K562 (cell line): ENCODE results near the gene AP3S2. TPM values are rescaled to one million over a fixed set of nuclear protein-coding genes. Genes with fewer than 3 reads are reported as not detected.

ENCODE experiments used
- ATAC-seq: fragments of 200-7000 bp; cut with Tn5 transposase; 3 replicates; pipeline ENCODE4 v1.9.1; 2020; ENCODE audit warnings: moderate library complexity
- BruUV-seq: library from RNA; stranded (reverse); fragments of 400-500 nt; replicated peaks from 2 replicates; lab custom pipeline; 2021; lab: Mats Ljungman, UMichigan
- CTCF ChIA-PET: fragments of 300-600 bp; formaldehyde crosslinking; extraction: SDS; loops from one replicate; lab custom pipeline; 2021; ENCODE audit warnings: low intra/inter-chr PET ratio; lab: Yijun Ruan, JAX
- POLR2A ChIA-PET: fragments of 300-600, 350-650 bp; sonication (Branson Sonifier 250); formaldehyde crosslinking; extraction: SDS; loops from one replicate; lab custom pipeline; 2021; ENCODE audit warnings: antibody characterized with exemption, inconsistent platforms; lab: Yijun Ruan, JAX
- DNase-seq, 4 experiments: peaks; one replicate each; pipeline versions ENCODE4 v3.0.0 to v3.0.0-alpha.2; 2011 to 2018; ENCODE audit warnings: low spot score in 3 of 4, mixed read lengths in 3 of 4; ENCODE audit errors: extremely low read depth in 1 of 4
- FAIRE-seq: peaks from 2 replicates; lab custom pipeline; 2011; peaks lifted over from hg19 to GRCh38; lab: Jason Lieb, UNC
- H2AFZ ChIP-seq: 2 replicates; pipeline ENCODE4 v1.6.0; 2011; ENCODE audit warnings: low read depth, low read length, control low read depth, inconsistent platforms
- H3K27ac ChIP-seq: fragments of 200-600 bp; 3 replicates; pipeline ENCODE4 v1.8.0; 2011; ENCODE audit warnings: low read depth, mild to moderate bottlenecking, control low read depth, inconsistent platforms, low read length, moderate library complexity, mixed read lengths; ENCODE audit errors: extremely low read depth
- H3K27me3 ChIP-seq, 2 experiments: fragments of 300-600 bp in 1 of 2; 2 replicates in 1 of 2; 3 replicates in 1 of 2; pipeline versions ENCODE4 v1.6.0 to v1.8.0; 2011; ENCODE audit warnings: inconsistent platforms in 2 of 2, low read length in 2 of 2, mild to moderate bottlenecking in 1 of 2, mixed read lengths in 1 of 2, moderate library complexity in 1 of 2; ENCODE audit not compliant: control insufficient read depth in 2 of 2, insufficient read depth in 2 of 2
- H3K36me3 ChIP-seq: fragments of 300-600 bp; 3 replicates; pipeline ENCODE4 v1.8.0; 2011; ENCODE audit warnings: mild to moderate bottlenecking, low read length, inconsistent platforms; ENCODE audit not compliant: control insufficient read depth, insufficient read depth
- H3K4me1 ChIP-seq, 2 experiments: fragments of 200-600 bp in 1 of 2; replicated peaks in 1 of 2; 2 replicates in 1 of 2; 3 replicates in 1 of 2; pipeline versions ENCODE4 v1.5.1 to v1.8.0; 2011; ENCODE audit warnings: inconsistent platforms in 2 of 2, low read length in 2 of 2, mild to moderate bottlenecking in 1 of 2, mixed read lengths in 1 of 2, moderate library complexity in 1 of 2; ENCODE audit not compliant: control insufficient read depth in 2 of 2, insufficient read depth in 2 of 2
- H3K4me2 ChIP-seq: 2 replicates; pipeline ENCODE4 v1.6.1; 2011; ENCODE audit warnings: low read length, control low read depth, inconsistent platforms, mixed read lengths; ENCODE audit not compliant: insufficient read depth
- H3K4me3 ChIP-seq: fragments of 200-600 bp; sonication (generic), shearing (Covaris generic); 2 replicates; pipeline ENCODE4 v1.5.1; 2016; ENCODE audit warnings: control low read depth, inconsistent platforms
- H3K79me2 ChIP-seq: fragments of 200-600 bp; 3 replicates; pipeline ENCODE4 v1.8.0; 2011; ENCODE audit warnings: low read length, inconsistent platforms; ENCODE audit not compliant: control insufficient read depth, insufficient read depth
- H3K9ac ChIP-seq, 2 experiments: 2 replicates each; pipeline versions ENCODE4 v1.6.0 to v1.6.1; 2011; ENCODE audit warnings: low read depth in 2 of 2, low read length in 2 of 2, control low read depth in 1 of 2, inconsistent platforms in 1 of 2, mild to moderate bottlenecking in 1 of 2, mixed read lengths in 1 of 2; ENCODE audit not compliant: insufficient read depth in 1 of 2
- H3K9me1 ChIP-seq: one replicate; pipeline ENCODE4 v1.6.0; 2011; ENCODE audit warnings: inconsistent platforms, mild to moderate bottlenecking, low read length, moderate library complexity; ENCODE audit not compliant: control insufficient read depth, insufficient read depth
- H3K9me3 ChIP-seq: replicated peaks from 2 replicates; pipeline ENCODE4 v1.5.1; 2011; ENCODE audit warnings: low read depth, low read length, inconsistent platforms; ENCODE audit not compliant: control insufficient read depth, insufficient read depth
- H4K20me1 ChIP-seq: replicated peaks from 2 replicates; pipeline ENCODE4 v1.6.1; 2011; ENCODE audit warnings: low read length, inconsistent platforms, mixed read lengths; ENCODE audit not compliant: control insufficient read depth, insufficient read depth
- ARID1B ChIP-seq: fragments of 450-650 bp; IDR thresholded peaks from 2 replicates; pipeline ENCODE4 v1.6.1; 2016; ENCODE audit warnings: antibody characterized with exemption, mild to moderate bottlenecking, inconsistent platforms
- ERF ChIP-seq: fragments of 450-650 bp; formaldehyde crosslinking; IDR thresholded peaks from 2 replicates; pipeline ENCODE4 v1.4.0; 2020; ENCODE audit warnings: mild to moderate bottlenecking, mixed read lengths
- MCM2 ChIP-seq: fragments of 450-650 bp; IDR thresholded peaks from 2 replicates; pipeline ENCODE4 v1.6.1; 2017; ENCODE audit warnings: low read depth, mild to moderate bottlenecking
- MCM5 ChIP-seq: fragments of 450-650 bp; IDR thresholded peaks from 2 replicates; pipeline ENCODE4 v1.6.1; 2016; ENCODE audit warnings: low read depth
- NUFIP1 ChIP-seq: fragments of 450-650 bp; IDR thresholded peaks from 2 replicates; pipeline ENCODE4 v1.6.1; 2018; ENCODE audit not compliant: partially characterized antibody
- SOX6 ChIP-seq: fragments of 450-650 bp; IDR thresholded peaks from 2 replicates; pipeline ENCODE4 v1.6.1; 2014; ENCODE audit warnings: mild to moderate bottlenecking
- SREBF1 ChIP-seq: fragments of 150-350 bp; IDR thresholded peaks from 2 replicates; pipeline ENCODE4 v1.6.1; 2014; ENCODE audit warnings: antibody characterized with exemption, low read depth, low read length, borderline replicate concordance
- ZNF143 ChIP-seq: sonication (generic); formaldehyde crosslinking; IDR thresholded peaks from 2 replicates; pipeline ENCODE4 v1.9.0; 2022; ENCODE audit warnings: mild to moderate bottlenecking, missing genetic modification reagents
- ZNF146 ChIP-seq: IDR thresholded peaks from one replicate; pipeline ENCODE4 v1.6.1; 2018; ENCODE audit warnings: missing compliant biosample characterization; ENCODE audit not compliant: unreplicated experiment
- ZNF436 ChIP-seq: fragments of 250-450, 450-650 bp; sonication (Bioruptor Pico); formaldehyde crosslinking; IDR thresholded peaks from 2 replicates; pipeline ENCODE4 v1.7.0; 2020; ENCODE audit warnings: mild to moderate bottlenecking
- WGBS: fragments of 100-300 bp; shearing (Covaris generic); methylation state at CpG from one replicate; pipeline ENCODE4 v1.1.6; 2016; ENCODE audit warnings: low coverage, mixed read lengths; ENCODE audit not compliant: insufficient coverage; ENCODE audit errors: missing lambda C conversion rate; 5-methylcytosine and 5-hydroxymethylcytosine counted together
- in situ Hi-C: fragments of 300-500 bp; cut with MboI; formaldehyde crosslinking; loops from 4 replicates; pipeline ENCODE4 v1.15.0; 2018; ENCODE audit warnings: inconsistent platforms, mixed read lengths
- intact Hi-C: fragments of 100-400 bp; cut with micrococcal nuclease; formaldehyde crosslinking; loops from 2 replicates; pipeline ENCODE4 v1.14.2; 2022
- polyA plus RNA-seq, 8 experiments: library from polyadenylated mRNA; depleted of rRNA in 4 of 8; stranded (reverse) in 5 of 8; unstranded in 3 of 8; fragments of >200 nt; fragmentation: Nextera tagmentation in 2 of 8; fragmentation: Illumina TruSeq in 1 of 8; extraction: Ambion mirVana in 2 of 8; extraction: Trizol in 1 of 8; gene quantifications; 2 replicates each; pipeline versions ENCODE4 v1.2.1 to v1.2.3, GENCODE V29; 2011 to 2014; ENCODE audit warnings: inconsistent platforms in 1 of 8, missing spikeins in 1 of 8
- total RNA-seq, 7 experiments: library from RNA; depleted of rRNA in 6 of 7; stranded (reverse); fragments of >200 nt in 6 of 7; fragmentation: Illumina TruSeq in 2 of 7; extraction: Trizol in 2 of 7; gene quantifications; 2 replicates each; pipeline versions ENCODE4 v1.2.1 to v1.2.3, GENCODE V29; 2011 to 2021; ENCODE audit warnings: low replicate concordance in 1 of 7
- TF ChIP-seq, protein P1 (sequence below): sonication (generic); formaldehyde crosslinking; IDR thresholded peaks from 2 replicates; pipeline ENCODE4 v1.8.0; 2022; ENCODE audit warnings: mild to moderate bottlenecking, missing genetic modification reagents
- TF ChIP-seq, protein P2 (sequence below): sonication (generic); formaldehyde crosslinking; IDR thresholded peaks from 2 replicates; pipeline ENCODE4 v1.5.0; 2020; ENCODE audit warnings: missing genetic modification reagents
- TF ChIP-seq, protein P3 (sequence below): fragments of 450-650 bp; IDR thresholded peaks from 2 replicates; pipeline ENCODE4 v1.6.1; 2017; ENCODE audit warnings: antibody characterized with exemption, mild to moderate bottlenecking

AP3S2 gene
- total and polyA plus RNA-seq, 9 of the 15 experiments (the other 6 are each of a cell fraction or from before 2014, with no cell fraction given) = 16.4 to 54.1 (median 37.4) TPM

DNA sequence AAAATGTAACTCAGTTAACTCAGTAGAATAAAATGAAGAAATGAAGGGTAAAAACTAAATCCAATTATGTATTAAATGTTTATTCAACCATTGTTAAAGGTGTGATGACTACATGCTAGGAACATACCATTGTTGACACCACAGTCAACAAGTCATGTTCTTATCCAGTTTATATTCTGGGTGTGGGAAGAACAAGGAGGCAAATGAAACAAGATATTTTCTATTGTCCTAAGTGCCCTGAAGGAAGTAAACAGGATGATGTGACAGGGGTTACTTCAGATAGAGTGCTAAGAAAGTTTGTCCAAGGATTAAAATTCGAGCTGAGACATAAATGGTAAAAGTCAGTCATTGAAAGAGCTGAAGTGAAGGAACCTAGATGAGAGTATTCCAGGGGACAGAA lies 13.1 kb downstream of the AP3S2 start:
- Histone ChIP-seq H3K79me2 (no peaks in the 10 kb centered on the region), H2AFZ (no peak overlapping the region), H3K27me3 (no peaks in the 10 kb centered on the region), H3K9ac (no peak overlapping the region), H3K4me1 (peaks cover 0 to 3% of the 10 kb centered on the region in 2 experiments; a peak in 1 of 5 replicates), H3K4me2 (no peak overlapping the region), H3K9me1 (no peaks in the 10 kb centered on the region), H3K27ac (no peak overlapping the region), H3K9me3 (no peaks in the 10 kb centered on the region), H3K36me3 (peaks cover 47% of the 10 kb centered on the region; the same call in 2 of the 3 replicates), H3K4me3 (no peak overlapping the region), H4K20me1 (no peaks in the 10 kb centered on the region)
- POLR2A ChIA-PET = no interaction called here
- no TSS peak for BruUV-seq
- WGBS = 22% methylated on average over 1 of the region's 1 CpG
- in situ Hi-C loops = no loop called here
- FAIRE-seq = no peak
- intact Hi-C loops = no loop called here
- ATAC-seq = no peak
- CTCF ChIA-PET = no interaction called here
- DNase-seq = no peak
- TF ChIP-seq NUFIP1 (no peak), ERF (no peak), ZNF436 (CRISPR knock-in tag) (no peak), ZNF143 (CRISPR knock-in tag) (no peak), ZNF146 (CRISPR knock-in tag) (no peak), ARID1B (no peak), SOX6 (no peak), SREBF1 (no peak), MCM5 (no peak), MCM2 (no peak)
- TF ChIP-seq, protein P1, sequence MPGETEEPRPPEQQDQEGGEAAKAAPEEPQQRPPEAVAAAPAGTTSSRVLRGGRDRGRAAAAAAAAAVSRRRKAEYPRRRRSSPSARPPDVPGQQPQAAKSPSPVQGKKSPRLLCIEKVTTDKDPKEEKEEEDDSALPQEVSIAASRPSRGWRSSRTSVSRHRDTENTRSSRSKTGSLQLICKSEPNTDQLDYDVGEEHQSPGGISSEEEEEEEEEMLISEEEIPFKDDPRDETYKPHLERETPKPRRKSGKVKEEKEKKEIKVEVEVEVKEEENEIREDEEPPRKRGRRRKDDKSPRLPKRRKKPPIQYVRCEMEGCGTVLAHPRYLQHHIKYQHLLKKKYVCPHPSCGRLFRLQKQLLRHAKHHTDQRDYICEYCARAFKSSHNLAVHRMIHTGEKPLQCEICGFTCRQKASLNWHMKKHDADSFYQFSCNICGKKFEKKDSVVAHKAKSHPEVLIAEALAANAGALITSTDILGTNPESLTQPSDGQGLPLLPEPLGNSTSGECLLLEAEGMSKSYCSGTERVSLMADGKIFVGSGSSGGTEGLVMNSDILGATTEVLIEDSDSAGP (CRISPR knock-in tag) = no peak
- TF ChIP-seq, protein P2, sequence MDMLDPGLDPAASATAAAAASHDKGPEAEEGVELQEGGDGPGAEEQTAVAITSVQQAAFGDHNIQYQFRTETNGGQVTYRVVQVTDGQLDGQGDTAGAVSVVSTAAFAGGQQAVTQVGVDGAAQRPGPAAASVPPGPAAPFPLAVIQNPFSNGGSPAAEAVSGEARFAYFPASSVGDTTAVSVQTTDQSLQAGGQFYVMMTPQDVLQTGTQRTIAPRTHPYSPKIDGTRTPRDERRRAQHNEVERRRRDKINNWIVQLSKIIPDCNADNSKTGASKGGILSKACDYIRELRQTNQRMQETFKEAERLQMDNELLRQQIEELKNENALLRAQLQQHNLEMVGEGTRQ (CRISPR knock-in tag) = no peak
- TF ChIP-seq, protein P3, sequence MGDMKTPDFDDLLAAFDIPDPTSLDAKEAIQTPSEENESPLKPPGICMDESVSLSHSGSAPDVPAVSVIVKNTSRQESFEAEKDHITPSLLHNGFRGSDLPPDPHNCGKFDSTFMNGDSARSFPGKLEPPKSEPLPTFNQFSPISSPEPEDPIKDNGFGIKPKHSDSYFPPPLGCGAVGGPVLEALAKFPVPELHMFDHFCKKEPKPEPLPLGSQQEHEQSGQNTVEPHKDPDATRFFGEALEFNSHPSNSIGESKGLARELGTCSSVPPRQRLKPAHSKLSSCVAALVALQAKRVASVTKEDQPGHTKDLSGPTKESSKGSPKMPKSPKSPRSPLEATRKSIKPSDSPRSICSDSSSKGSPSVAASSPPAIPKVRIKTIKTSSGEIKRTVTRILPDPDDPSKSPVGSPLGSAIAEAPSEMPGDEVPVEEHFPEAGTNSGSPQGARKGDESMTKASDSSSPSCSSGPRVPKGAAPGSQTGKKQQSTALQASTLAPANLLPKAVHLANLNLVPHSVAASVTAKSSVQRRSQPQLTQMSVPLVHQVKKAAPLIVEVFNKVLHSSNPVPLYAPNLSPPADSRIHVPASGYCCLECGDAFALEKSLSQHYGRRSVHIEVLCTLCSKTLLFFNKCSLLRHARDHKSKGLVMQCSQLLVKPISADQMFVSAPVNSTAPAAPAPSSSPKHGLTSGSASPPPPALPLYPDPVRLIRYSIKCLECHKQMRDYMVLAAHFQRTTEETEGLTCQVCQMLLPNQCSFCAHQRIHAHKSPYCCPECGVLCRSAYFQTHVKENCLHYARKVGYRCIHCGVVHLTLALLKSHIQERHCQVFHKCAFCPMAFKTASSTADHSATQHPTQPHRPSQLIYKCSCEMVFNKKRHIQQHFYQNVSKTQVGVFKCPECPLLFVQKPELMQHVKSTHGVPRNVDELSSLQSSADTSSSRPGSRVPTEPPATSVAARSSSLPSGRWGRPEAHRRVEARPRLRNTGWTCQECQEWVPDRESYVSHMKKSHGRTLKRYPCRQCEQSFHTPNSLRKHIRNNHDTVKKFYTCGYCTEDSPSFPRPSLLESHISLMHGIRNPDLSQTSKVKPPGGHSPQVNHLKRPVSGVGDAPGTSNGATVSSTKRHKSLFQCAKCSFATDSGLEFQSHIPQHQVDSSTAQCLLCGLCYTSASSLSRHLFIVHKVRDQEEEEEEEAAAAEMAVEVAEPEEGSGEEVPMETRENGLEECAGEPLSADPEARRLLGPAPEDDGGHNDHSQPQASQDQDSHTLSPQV = no peak
